Measurements from ENCODE around the gene CHST7. TPM values are rescaled to one million over a fixed set of nuclear protein-coding genes. Genes with fewer than 3 reads are reported as not detected.

CHST7 gene
- total RNA-seq, 1 experiment from 2014 or later = 7.7 TPM

DNA sequence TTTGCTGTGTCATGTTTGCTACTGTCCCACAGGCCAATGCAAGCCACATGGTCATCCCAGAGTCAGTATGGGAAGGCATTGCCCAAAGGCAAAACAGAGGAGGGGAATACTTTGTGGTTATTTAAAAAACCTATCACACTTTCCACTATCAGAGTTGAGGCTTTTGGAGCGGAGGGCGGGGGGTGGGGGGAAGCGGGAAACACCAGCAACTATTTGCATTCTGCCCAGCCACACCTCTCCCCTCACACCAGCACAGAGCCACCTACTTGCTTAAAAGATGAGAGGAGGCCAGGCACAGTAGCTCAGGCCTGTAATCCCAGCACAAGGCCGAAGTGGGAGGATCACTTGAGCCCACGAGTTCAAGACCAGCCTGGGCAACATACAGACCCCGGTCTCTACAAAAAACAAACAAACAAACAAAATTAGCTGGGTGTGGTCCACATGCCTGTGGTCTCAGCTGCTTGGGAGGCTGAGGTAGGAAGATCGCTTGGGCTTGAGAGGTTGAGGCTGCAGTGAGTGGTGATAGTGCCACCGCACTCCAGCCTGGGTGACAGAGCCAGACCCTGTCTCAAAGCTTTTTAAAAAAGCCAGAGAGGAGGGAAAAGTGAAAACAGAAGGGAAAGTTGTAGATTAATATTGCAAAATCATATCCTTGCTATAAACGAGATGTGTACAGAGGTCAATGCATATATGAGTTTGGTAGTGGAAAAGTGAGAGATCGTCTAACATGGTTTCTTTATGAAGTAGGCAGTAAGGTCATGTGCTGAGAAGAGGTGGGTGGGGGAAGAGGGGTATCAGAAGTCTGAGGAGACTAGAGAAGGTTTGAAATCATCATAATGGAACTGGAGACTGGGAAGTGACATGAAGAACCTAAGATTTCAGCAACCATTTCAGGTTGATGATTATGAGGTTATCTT is 1.9 kb upstream of the CHST7 start:
- Histone ChIP-seq H3K4me1 (ENCODE audit: control insufficient read depth in 1 of 2, insufficient read depth in 2 of 2, low read length in 2 of 2) (peaks cover 8 to 34% of the 10 kb centered on the region in 2 experiments; a peak in 3 of 4 replicates), H3K27me3 (ENCODE audit: insufficient read depth, low read length) (no peaks in the 10 kb centered on the region), H3K4me3 (replicated peaks in 1 of 2; ENCODE audit: low read depth in 1 of 2, low read length in 2 of 2) (no peak overlapping the region), H2AFZ (ENCODE audit: low read depth, low read length, poor library complexity, severe bottlenecking) (no peak overlapping the region), H3K36me3 (ENCODE audit: control insufficient read depth in 1 of 2, insufficient read depth in 2 of 2, low read length in 2 of 2) (no peaks in the 10 kb centered on the region), H3K27ac (ENCODE audit: low read depth, low read length) (no peak overlapping the region), H3K9me2 (ENCODE audit: insufficient read depth) (no peaks in the 10 kb centered on the region), H3K9ac (ENCODE audit: low read length) (no peak overlapping the region), H3K4me2 (ENCODE audit: low read length) (no peak overlapping the region), H4K20me1 (ENCODE audit: insufficient read depth) (no peaks in the 10 kb centered on the region), H3K9me3 (ENCODE audit: control insufficient read depth in 1 of 2, insufficient read depth in 1 of 2, low read depth in 1 of 2, low read length in 2 of 2) (no peaks in the 10 kb centered on the region), H3K79me2 (ENCODE audit: insufficient read depth, low read length) (0 out of 2 replicates have a peak, but pooled peaks cover 3% of the 10 kb centered on the region)
- ChIA-PET POLR2A (interaction anchor here (1.3 kb wide), 1 partner anchor 11 kb away, joined by 3 read pairs; no protein-coding TSS in a partner anchor), RAD21 (ENCODE audit: low non-redundant PET in 1 of 2, low total read pairs in 2 of 2, uncharacterized antibody in 2 of 2, unreplicated experiment in 2 of 2) (no interaction called here), CTCF (no interaction called here)
- intact Hi-C loops (cut with micrococcal nuclease) = no loop called here
- no peak for TF ChIP-seq ZNF274 (IDR thresholded peaks at IDR 0.05; ENCODE audit: low read depth, low read length)
- TF ChIP-seq POLR2AphosphoS5 (IDR thresholded peaks at IDR 0.05; ENCODE audit: low read depth, low read length) = no peak
- no peak for TF ChIP-seq SIN3A (IDR thresholded peaks at IDR 0.05; ENCODE audit: low read depth)
- TF ChIP-seq YY1 (IDR thresholded peaks at IDR 0.05; ENCODE audit: extremely low read depth, insufficient replicate concordance, low read depth, low read length) = no peak
- no peak for TF ChIP-seq SRF (IDR thresholded peaks at IDR 0.05; ENCODE audit: low read depth)
- no peak for TF ChIP-seq CBX3 (IDR thresholded peaks at IDR 0.05; ENCODE audit: low read depth)
- no peak for TF ChIP-seq FOSL1 (IDR thresholded peaks at IDR 0.05; ENCODE audit: low read depth)
- TF ChIP-seq SP1 (IDR thresholded peaks at IDR 0.05; ENCODE audit: low read depth) = no peak
- TF ChIP-seq EZH2phosphoT487 (IDR thresholded peaks at IDR 0.05; ENCODE audit: borderline replicate concordance) = no peak
- TF ChIP-seq JUND (IDR thresholded peaks at IDR 0.05) = no peak
- no peak for TF ChIP-seq EZH2 (IDR thresholded peaks at IDR 0.05)
- no peak for TF ChIP-seq EGR1 (IDR thresholded peaks at IDR 0.05; ENCODE audit: low read depth)
- no peak for TF ChIP-seq ELF1 (IDR thresholded peaks at IDR 0.05; ENCODE audit: borderline replicate concordance, low read depth)
- TF ChIP-seq, protein P1, sequence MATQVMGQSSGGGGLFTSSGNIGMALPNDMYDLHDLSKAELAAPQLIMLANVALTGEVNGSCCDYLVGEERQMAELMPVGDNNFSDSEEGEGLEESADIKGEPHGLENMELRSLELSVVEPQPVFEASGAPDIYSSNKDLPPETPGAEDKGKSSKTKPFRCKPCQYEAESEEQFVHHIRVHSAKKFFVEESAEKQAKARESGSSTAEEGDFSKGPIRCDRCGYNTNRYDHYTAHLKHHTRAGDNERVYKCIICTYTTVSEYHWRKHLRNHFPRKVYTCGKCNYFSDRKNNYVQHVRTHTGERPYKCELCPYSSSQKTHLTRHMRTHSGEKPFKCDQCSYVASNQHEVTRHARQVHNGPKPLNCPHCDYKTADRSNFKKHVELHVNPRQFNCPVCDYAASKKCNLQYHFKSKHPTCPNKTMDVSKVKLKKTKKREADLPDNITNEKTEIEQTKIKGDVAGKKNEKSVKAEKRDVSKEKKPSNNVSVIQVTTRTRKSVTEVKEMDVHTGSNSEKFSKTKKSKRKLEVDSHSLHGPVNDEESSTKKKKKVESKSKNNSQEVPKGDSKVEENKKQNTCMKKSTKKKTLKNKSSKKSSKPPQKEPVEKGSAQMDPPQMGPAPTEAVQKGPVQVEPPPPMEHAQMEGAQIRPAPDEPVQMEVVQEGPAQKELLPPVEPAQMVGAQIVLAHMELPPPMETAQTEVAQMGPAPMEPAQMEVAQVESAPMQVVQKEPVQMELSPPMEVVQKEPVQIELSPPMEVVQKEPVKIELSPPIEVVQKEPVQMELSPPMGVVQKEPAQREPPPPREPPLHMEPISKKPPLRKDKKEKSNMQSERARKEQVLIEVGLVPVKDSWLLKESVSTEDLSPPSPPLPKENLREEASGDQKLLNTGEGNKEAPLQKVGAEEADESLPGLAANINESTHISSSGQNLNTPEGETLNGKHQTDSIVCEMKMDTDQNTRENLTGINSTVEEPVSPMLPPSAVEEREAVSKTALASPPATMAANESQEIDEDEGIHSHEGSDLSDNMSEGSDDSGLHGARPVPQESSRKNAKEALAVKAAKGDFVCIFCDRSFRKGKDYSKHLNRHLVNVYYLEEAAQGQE (IDR thresholded peaks at IDR 0.05; ENCODE audit: low read depth) = no peak
- TF ChIP-seq, protein P2, sequence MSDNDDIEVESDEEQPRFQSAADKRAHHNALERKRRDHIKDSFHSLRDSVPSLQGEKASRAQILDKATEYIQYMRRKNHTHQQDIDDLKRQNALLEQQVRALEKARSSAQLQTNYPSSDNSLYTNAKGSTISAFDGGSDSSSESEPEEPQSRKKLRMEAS (IDR thresholded peaks at IDR 0.05) = no peak
- no peak for TF ChIP-seq TCF7L2 (IDR thresholded peaks at IDR 0.05; ENCODE audit: borderline replicate concordance, extremely low read depth, insufficient read depth, insufficient read length)
- TF ChIP-seq RAD21 (IDR thresholded peaks at IDR 0.05; ENCODE audit: low read depth) = no peak
- no peak for TF ChIP-seq POLR2A (IDR thresholded peaks at IDR 0.05; ENCODE audit: borderline replicate concordance, extremely low read depth, insufficient read depth, insufficient read length)
- TF ChIP-seq, protein P3, sequence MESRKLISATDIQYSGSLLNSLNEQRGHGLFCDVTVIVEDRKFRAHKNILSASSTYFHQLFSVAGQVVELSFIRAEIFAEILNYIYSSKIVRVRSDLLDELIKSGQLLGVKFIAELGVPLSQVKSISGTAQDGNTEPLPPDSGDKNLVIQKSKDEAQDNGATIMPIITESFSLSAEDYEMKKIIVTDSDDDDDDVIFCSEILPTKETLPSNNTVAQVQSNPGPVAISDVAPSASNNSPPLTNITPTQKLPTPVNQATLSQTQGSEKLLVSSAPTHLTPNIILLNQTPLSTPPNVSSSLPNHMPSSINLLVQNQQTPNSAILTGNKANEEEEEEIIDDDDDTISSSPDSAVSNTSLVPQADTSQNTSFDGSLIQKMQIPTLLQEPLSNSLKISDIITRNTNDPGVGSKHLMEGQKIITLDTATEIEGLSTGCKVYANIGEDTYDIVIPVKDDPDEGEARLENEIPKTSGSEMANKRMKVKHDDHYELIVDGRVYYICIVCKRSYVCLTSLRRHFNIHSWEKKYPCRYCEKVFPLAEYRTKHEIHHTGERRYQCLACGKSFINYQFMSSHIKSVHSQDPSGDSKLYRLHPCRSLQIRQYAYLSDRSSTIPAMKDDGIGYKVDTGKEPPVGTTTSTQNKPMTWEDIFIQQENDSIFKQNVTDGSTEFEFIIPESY (IDR thresholded peaks at IDR 0.05; ENCODE audit: extremely low read depth, insufficient replicate concordance, low read length) = no peak
- TF ChIP-seq, protein P4, sequence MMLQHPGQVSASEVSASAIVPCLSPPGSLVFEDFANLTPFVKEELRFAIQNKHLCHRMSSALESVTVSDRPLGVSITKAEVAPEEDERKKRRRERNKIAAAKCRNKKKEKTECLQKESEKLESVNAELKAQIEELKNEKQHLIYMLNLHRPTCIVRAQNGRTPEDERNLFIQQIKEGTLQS (IDR thresholded peaks at IDR 0.05) = no peak
- DNase-seq (ENCODE audit: low read depth, low spot score) (no peak), ATAC-seq (no peak)
- BruUV-seq (replicated peaks) = no TSS peak

Data from HCT116 (cell line).